SK-N-MC (cell line): Measurements from ENCODE around the gene SLC12A8.

Source experiments
- EZH2 ChIP-seq: fragments of 200-600 bp; sonication (generic); IDR thresholded peaks from one replicate; pipeline ENCODE4 v1.6.1; 2017; ENCODE audit warnings: antibody characterized with exemption
- FOXP2 ChIP-seq: optimal IDR thresholded peaks from 2 replicates; pipeline ENCODE3; 2011; ENCODE audit warnings: mild to moderate bottlenecking, moderate library complexity; ENCODE audit not compliant: insufficient read depth; ENCODE audit errors: extremely low read length, control extremely low read depth
- POLR2AphosphoS5 ChIP-seq: IDR thresholded peaks from 2 replicates; pipeline ENCODE4 v1.6.1; 2012; ENCODE audit warnings: mild to moderate bottlenecking, low read depth, low read length, borderline replicate concordance

DNA sequence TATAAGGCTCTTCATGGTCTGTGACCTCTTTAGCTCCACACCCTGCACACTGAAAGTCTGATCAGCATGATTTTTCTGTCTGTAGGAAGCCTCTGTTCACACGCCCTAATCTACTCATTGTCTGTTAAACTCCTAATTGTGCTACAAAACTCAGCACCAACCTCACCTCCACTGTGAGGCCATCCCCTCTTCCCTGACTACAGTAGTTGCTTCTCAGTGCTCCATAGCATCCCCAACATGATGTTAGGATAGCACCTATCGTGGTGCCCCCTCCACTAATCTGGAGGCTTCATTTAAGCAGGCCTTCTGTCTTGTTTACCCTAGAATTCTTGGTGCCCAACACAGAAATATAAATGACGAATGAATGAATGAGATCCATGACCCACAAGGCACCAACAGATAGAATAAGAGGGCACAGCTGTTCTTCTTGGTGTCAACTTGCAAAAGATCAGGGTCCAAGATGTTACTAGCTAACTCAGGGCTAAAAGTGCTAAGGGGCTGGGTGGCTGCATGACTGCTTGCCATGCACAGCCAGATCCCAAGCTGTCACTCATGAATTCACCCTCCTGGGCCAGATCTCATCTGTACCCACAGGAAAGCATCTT is 101.6 kb downstream of the SLC12A8 start:
- TF ChIP-seq EZH2, result no peak
- TF ChIP-seq POLR2AphosphoS5, result no peak
- no peak for TF ChIP-seq FOXP2
